A549 (cell line): Measurements from ENCODE around the gene FNDC1. TPM values are rescaled to one million over a fixed set of nuclear protein-coding genes. Genes with fewer than 3 reads are reported as not detected.

Experiments
- ATAC-seq, 2 experiments: fragments of 200-7000 bp in 1 of 2; fragments of >200 bp in 1 of 2; cut with Nextera tagmentation in 1 of 2; cut with Tn5 transposase in 1 of 2; 3 replicates each; pipeline versions ENCODE4 v1.8.0 to v1.9.1; 2018 to 2020; ENCODE audit warnings: mild to moderate bottlenecking in 1 of 2, moderate library complexity in 1 of 2
- CTCF ChIA-PET: fragments of 300-600 bp; sonication (Branson Sonifier 250); formaldehyde crosslinking; extraction: SDS; loops from one replicate; lab custom pipeline; 2021; ENCODE audit warnings: antibody characterized with exemption, inconsistent platforms; lab: Yijun Ruan, JAX
- POLR2A ChIA-PET: fragments of 350-600 bp; formaldehyde crosslinking; extraction: SDS; loops from one replicate; lab custom pipeline; 2021; ENCODE audit warnings: antibody characterized with exemption, inconsistent platforms; lab: Yijun Ruan, JAX
- DNase-seq, 2 experiments: peaks; one replicate each; pipeline versions ENCODE4 v3.0.0 to v3.0.0-alpha.2; 2011 to 2016; ENCODE audit warnings: low read depth in 1 of 2, low spot score in 1 of 2
- FAIRE-seq: peaks from 2 replicates; lab custom pipeline; 2011; peaks lifted over from hg19 to GRCh38; lab: Jason Lieb, UNC
- H3K27ac ChIP-seq, 2 experiments: fragments of >200 bp; sonication (Bioruptor Twin); formaldehyde crosslinking; 3 replicates each; pipeline ENCODE4 v1.5.1; 2016 to 2017
- H3K4me1 ChIP-seq: fragments of >200 bp; sonication (Bioruptor Twin); formaldehyde crosslinking; 3 replicates; pipeline ENCODE4 v1.6.1; 2016
- H3K4me2 ChIP-seq: fragments of >200 bp; sonication (Bioruptor Twin); formaldehyde crosslinking; 3 replicates; pipeline ENCODE4 v1.6.1; 2016
- H3K4me3 ChIP-seq: fragments of >200 bp; sonication (Bioruptor Twin); formaldehyde crosslinking; 3 replicates; pipeline ENCODE4 v1.5.1; 2016
- H3K9me3 ChIP-seq: fragments of >200 bp; sonication (Bioruptor Twin); formaldehyde crosslinking; 3 replicates; pipeline ENCODE4 v1.6.1; 2016
- ATOH8 ChIP-seq: fragments of 250-450 bp; sonication (Bioruptor Pico); IDR thresholded peaks from 2 replicates; pipeline ENCODE4 v1.5.0; 2020; ENCODE audit warnings: low read depth, mild to moderate bottlenecking, moderate library complexity
- BCL3 ChIP-seq: fragments of >200 bp; sonication (Bioruptor Twin); formaldehyde crosslinking; IDR thresholded peaks from 3 replicates; pipeline ENCODE4 v1.6.1; 2016
- BHLHE40 ChIP-seq: IDR thresholded peaks from 2 replicates; pipeline ENCODE4 v1.6.1; 2012; ENCODE audit warnings: low read depth, low read length, inconsistent platforms
- CBX8 ChIP-seq: fragments of 200-600 bp; sonication (generic); IDR thresholded peaks from 2 replicates; pipeline ENCODE4 v1.6.1; 2016
- CEBPB ChIP-seq, 2 experiments: fragments of >200 bp in 1 of 2; sonication (Bioruptor Twin) in 1 of 2; formaldehyde crosslinking in 1 of 2; IDR thresholded peaks; 2 replicates each; pipeline ENCODE4 v1.6.1; 2012 to 2016
- CHD2 ChIP-seq: fragments of 150-350 bp; IDR thresholded peaks from 2 replicates; pipeline ENCODE4 v1.6.1; 2014; ENCODE audit warnings: low read length; ENCODE audit not compliant: partially characterized antibody
- CHD4 ChIP-seq: fragments of 200-600 bp; sonication (generic); IDR thresholded peaks from 2 replicates; pipeline ENCODE4 v1.6.1; 2016; ENCODE audit warnings: antibody characterized with exemption, mild to moderate bottlenecking, borderline replicate concordance
- E2F6 ChIP-seq: IDR thresholded peaks from 2 replicates; pipeline ENCODE4 v1.6.1; 2012; ENCODE audit warnings: low read depth, borderline replicate concordance
- EHF ChIP-seq: fragments of 250-450 bp; sonication (Bioruptor Pico); IDR thresholded peaks from 2 replicates; pipeline ENCODE4 v1.5.0; 2020; ENCODE audit warnings: mild to moderate bottlenecking
- ESRRA ChIP-seq: fragments of 150-350 bp; IDR thresholded peaks from 2 replicates; pipeline ENCODE4 v1.6.1; 2014; ENCODE audit warnings: mild to moderate bottlenecking, low read length, borderline replicate concordance
- FOSB ChIP-seq: fragments of 250-450 bp; sonication (Bioruptor Pico); IDR thresholded peaks from 2 replicates; pipeline ENCODE4 v1.5.0; 2020; ENCODE audit warnings: mild to moderate bottlenecking, moderate library complexity
- HES2 ChIP-seq: fragments of >200 bp; sonication (Bioruptor Twin); formaldehyde crosslinking; IDR thresholded peaks from 2 replicates; pipeline ENCODE4 v1.6.1; 2016
- KDM1A ChIP-seq: fragments of 200-600 bp; sonication (generic); IDR thresholded peaks from 2 replicates; pipeline ENCODE4 v1.6.1; 2016; ENCODE audit warnings: low read depth, mild to moderate bottlenecking
- MAX ChIP-seq: IDR thresholded peaks from 2 replicates; pipeline ENCODE4 v1.6.1; 2012
- MAZ ChIP-seq: fragments of 150-350 bp; IDR thresholded peaks from 2 replicates; pipeline ENCODE4 v1.6.1; 2014; ENCODE audit warnings: antibody characterized with exemption, low read depth, low read length, borderline replicate concordance
- MYC ChIP-seq: IDR thresholded peaks from 2 replicates; pipeline ENCODE4 v1.6.1; 2012; ENCODE audit warnings: mild to moderate bottlenecking, inconsistent platforms, low read length, improper control_type of control experiment, borderline replicate concordance
- NFE2L2 ChIP-seq: fragments of 150-350 bp; conservative IDR thresholded peaks from 2 replicates; pipeline ENCODE4 v1.6.1; 2014; ENCODE audit warnings: low read length
- NR3C1 ChIP-seq: fragments of >200 bp; sonication (Bioruptor Twin); formaldehyde crosslinking; IDR thresholded peaks from 3 replicates; pipeline ENCODE4 v1.6.1; 2017
- PBX3 ChIP-seq: IDR thresholded peaks from 2 replicates; pipeline ENCODE4 v1.6.1; 2012
- RAD21 ChIP-seq, 2 experiments: fragments of >200 bp in 1 of 2; sonication (Bioruptor Twin) in 1 of 2; formaldehyde crosslinking in 1 of 2; IDR thresholded peaks in 1 of 2; conservative IDR thresholded peaks in 1 of 2; 2 replicates in 1 of 2; 3 replicates in 1 of 2; pipeline ENCODE4 v1.6.1; 2012 to 2018; ENCODE audit warnings: inconsistent platforms in 1 of 2
- RFX5 ChIP-seq: fragments of 450-650 bp; IDR thresholded peaks from 2 replicates; pipeline ENCODE4 v1.7.1; 2014; ENCODE audit warnings: antibody characterized with exemption, mild to moderate bottlenecking, moderate library complexity
- TFCP2L1 ChIP-seq: fragments of 250-450 bp; sonication (Bioruptor Pico); IDR thresholded peaks from 2 replicates; pipeline ENCODE4 v1.5.0; 2021; ENCODE audit warnings: mild to moderate bottlenecking
- TP53 ChIP-seq: fragments of 250-450 bp; sonication (Bioruptor Pico); IDR thresholded peaks from 2 replicates; pipeline ENCODE4 v1.5.0; 2021; ENCODE audit warnings: mild to moderate bottlenecking, moderate library complexity
- USF2 ChIP-seq: fragments of 450-650 bp; IDR thresholded peaks from 2 replicates; pipeline ENCODE4 v1.6.1; 2014; ENCODE audit warnings: antibody characterized with exemption
- ZFP36 ChIP-seq: fragments of 450-650 bp; IDR thresholded peaks from 2 replicates; pipeline ENCODE4 v1.6.1; 2014; ENCODE audit warnings: borderline replicate concordance; ENCODE audit not compliant: partially characterized antibody
- ZSCAN20 ChIP-seq: fragments of 250-450 bp; sonication (Bioruptor Pico); IDR thresholded peaks from 2 replicates; pipeline ENCODE4 v1.8.0; 2022; ENCODE audit warnings: mild to moderate bottlenecking, moderate library complexity
- WGBS: methylation state at CpG from one replicate; pipeline ENCODE4 v1.1.6; 2017; ENCODE audit errors: missing lambda C conversion rate; 5-methylcytosine and 5-hydroxymethylcytosine counted together
- polyA plus RNA-seq, 4 experiments: library from polyadenylated mRNA; depleted of rRNA in 3 of 4; stranded (reverse); fragments of >200 nt; fragmentation: RNase III in 1 of 4; extraction: RNeasy Plus Mini Kit Qiagen cat#74134 plus additional on column Dnase treatment in 1 of 4; gene quantifications; 2 replicates in 3 of 4; 3 replicates in 1 of 4; pipeline ENCODE4 v1.2.3, GENCODE V29; 2011 to 2017

Gene FNDC1
- polyA plus RNA-seq, 2 of the 4 experiments (the other 2 are of a cell fraction): 0.01 TPM; not detected in 1

GRCh38 chr6:159307246-159307790 lies 138.1 kb downstream of the FNDC1 start:
- no peak for FAIRE-seq
- no peak overlapping the region for H3K4me2 ChIP-seq
- ChIA-PET POLR2A (no interaction called here), CTCF (no interaction called here)
- no peak overlapping the region for H3K27ac ChIP-seq
- no peak overlapping the region for H3K4me3 ChIP-seq
- TF ChIP-seq HES2 (no peak), FOSB (CRISPR knock-in tag) (no peak), NFE2L2 (no peak)
- no peaks in the 10 kb centered on the region for H3K4me1 ChIP-seq
- DNase-seq: no peak
- no peaks in the 10 kb centered on the region for H3K9me3 ChIP-seq
- no peak for ATAC-seq
- 0% methylated on average over 2 of the region's 2 CpGs for WGBS

- TF ChIP-seq FOSB (CRISPR knock-in tag) (no peak), MAZ (no peak), ESRRA (no peak), CBX8 (no peak), E2F6 (no peak), BCL3 (no peak), KDM1A (no peak)
- no peak for FAIRE-seq
- Histone ChIP-seq H3K4me1 (no peaks in the 10 kb centered on the region), H3K4me3 (no peak overlapping the region), H3K4me2 (no peak overlapping the region), H3K27ac (no peak overlapping the region), H3K9me3 (no peaks in the 10 kb centered on the region)
- ChIA-PET POLR2A (no interaction called here), CTCF (no interaction called here)
- ATAC-seq: no peak
- WGBS: 0% methylated on average over 1 of the region's 1 CpG
- no peak for DNase-seq
Measured at GRCh38 chr6:159308198-159308597, 139.0 kb downstream of the FNDC1 start.

- CTCF ChIA-PET: no interaction called here
- Histone ChIP-seq H3K4me3 (no peak overlapping the region), H3K4me2 (no peak overlapping the region), H3K27ac (no peak overlapping the region), H3K9me3 (no peaks in the 10 kb centered on the region)
- FAIRE-seq: no peak
- no peak for ATAC-seq
- TF ChIP-seq CEBPB (IDR thresholded peaks at IDR 0.05) (no peak), RFX5 (no peak), BHLHE40 (no peak), TFCP2L1 (CRISPR knock-in tag) (no peak), MAX (no peak), ZFP36 (no peak), ZSCAN20 (CRISPR knock-in tag) (no peak), NR3C1 (no peak), KDM1A (no peak), CHD2 (no peak), USF2 (no peak), EHF (CRISPR knock-in tag) (no peak), PBX3 (no peak), CHD4 (no peak), ATOH8 (CRISPR knock-in tag) (no peak), TP53 (no peak), MYC (no peak), ESRRA (no peak), RAD21 (conservative IDR thresholded peaks at IDR 0.05 in 1 of 2, IDR thresholded peaks at IDR 0.05 in 1 of 2) (no peak)
- TF ChIP-seq, all 56 proteins: peak for 0
- POLR2A ChIA-PET: no interaction called here
- 23% methylated on average over 1 of the region's 1 CpG for WGBS
- no peaks in the 10 kb centered on the region for H3K4me1 ChIP-seq
- DNase-seq: no peak
Measured at GRCh38 chr6:159309723-159310122, 140.5 kb downstream of the FNDC1 start.
